HG03521 (cell line): ENCODE results near the gene LMO7.
"Not testable (repeated sequence)": the region's sequence is repeated elsewhere in the genome, so short reads cannot be mapped to it uniquely, and the experiment has no call there.

Source experiments
- ATAC-seq: cut with Tn5 transposase; IDR thresholded peaks from one replicate; pipeline ENCODE4 v1.9.1; 2021; ENCODE audit warnings: mild to moderate bottlenecking, moderate library complexity; ENCODE audit not compliant: unreplicated experiment

The LMO7 gene

DNA sequence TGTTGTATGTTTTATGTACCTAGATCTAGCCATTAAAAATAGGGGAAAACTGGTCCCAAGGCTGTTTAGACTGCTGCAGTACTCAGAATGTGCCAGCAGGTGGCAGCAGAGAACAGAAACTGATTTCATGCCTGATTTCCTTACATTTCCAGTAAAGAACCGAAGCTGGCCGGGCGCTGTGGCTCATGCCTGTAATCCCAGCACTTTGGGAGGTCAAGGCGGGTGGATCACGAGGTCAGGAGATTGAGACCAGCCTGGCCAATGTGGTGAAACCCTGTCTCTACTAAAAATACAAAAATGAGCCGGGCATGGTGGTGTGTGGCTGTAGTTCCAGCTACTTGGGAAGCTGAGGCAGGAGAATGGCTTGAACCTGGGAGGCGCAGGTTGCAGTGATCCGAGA, 59.8 kb downstream of the LMO7 start:
- peak; percentile 69 for ATAC-seq

DNA sequence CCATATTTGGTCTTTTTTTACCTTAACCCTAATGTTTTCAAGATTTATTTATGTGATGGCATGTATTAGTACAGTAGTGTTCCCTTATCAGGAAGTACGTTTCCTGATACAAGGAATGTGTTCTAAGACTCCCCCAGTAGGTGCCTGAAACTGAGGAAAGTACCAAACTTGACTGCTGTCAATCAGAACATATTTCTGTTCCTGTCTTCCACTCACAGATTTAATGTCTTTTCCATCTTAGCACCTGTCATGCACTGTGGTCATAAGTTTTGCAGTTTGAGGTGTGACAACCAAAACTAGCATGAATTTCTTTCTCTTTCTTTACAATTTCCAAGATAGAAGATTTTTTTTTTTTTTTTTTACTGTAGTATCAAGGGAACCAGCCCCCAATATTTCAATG, 62.9 kb downstream of the LMO7 start:
- no peak for ATAC-seq

DNA sequence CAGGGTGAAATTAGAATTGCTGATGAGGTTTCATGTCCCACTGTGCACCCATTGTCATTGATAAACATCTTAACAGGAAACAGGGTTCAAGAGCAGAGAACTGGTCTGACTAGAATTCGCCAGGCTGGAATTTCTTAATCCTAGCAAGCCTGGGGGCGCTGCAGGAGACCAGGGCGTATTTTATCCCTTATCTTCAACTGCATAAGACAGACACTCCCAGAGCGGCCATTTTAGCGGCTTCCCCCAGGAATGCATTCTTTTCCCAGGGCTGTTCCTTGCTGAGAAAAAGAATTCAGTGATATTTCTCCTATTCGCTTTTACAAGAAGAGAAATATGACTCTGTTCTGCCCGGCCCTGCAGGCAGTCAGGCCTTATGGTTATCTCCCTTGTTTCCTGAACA, 63.6 kb downstream of the LMO7 start:
- ATAC-seq, result not testable (repeated sequence)

DNA sequence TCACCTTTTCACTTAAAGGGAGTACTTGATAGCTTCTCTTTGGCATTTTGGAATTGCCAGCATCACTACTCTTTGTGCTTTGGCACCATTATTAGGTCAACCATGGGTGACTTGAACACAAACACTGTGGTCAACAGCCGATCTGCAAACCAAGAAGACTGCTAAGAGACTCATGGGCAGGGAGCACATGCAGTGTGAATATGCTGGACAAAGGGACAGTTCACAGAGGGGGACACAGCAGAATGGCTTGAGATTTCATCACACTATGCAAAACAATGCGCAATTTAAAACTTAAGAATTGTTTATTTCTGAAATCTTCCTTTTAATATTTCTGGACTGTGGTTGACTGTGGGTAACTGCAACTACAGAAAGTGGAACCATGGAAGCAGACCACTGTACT, 64.4 kb downstream of the LMO7 start:
- no peak for ATAC-seq

DNA sequence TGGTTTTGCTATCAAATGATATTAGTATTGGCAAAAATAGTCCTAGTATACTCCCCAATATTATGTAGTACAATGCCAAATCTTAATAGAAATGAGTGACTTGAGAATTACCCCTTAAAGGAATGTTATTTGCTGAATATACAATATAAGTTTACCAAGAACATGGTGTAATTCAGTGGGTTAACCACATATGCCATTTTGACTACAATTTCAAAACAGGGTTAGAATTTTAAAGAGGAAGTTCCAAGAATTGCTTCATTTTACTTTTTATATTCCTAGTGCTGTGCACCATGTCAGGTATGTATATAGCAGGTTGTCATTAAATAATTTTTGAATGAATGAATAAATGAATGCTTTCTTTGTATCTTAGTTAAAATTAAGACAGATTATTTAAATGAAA, 66.3 kb downstream of the LMO7 start:
- ATAC-seq, result no peak

DNA sequence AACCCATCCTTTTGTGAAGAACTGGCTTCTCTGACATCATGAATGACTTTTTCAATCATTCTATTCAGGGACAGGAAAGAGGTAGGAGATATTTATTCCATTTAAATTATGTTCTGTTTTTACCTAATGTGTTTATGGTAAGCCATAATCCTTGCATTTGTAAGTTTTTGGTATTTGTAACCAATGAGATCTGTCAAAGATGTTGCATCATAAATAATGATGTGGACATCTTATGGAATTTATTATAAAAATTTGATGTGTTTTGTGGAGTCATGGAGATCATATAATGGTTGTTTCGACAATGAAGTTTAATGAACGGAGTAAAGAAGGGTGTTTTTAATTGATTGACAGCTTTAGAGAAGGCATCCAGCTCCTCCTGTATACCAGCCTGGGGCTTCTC, 67.6 kb downstream of the LMO7 start:
- ATAC-seq, result no peak

DNA sequence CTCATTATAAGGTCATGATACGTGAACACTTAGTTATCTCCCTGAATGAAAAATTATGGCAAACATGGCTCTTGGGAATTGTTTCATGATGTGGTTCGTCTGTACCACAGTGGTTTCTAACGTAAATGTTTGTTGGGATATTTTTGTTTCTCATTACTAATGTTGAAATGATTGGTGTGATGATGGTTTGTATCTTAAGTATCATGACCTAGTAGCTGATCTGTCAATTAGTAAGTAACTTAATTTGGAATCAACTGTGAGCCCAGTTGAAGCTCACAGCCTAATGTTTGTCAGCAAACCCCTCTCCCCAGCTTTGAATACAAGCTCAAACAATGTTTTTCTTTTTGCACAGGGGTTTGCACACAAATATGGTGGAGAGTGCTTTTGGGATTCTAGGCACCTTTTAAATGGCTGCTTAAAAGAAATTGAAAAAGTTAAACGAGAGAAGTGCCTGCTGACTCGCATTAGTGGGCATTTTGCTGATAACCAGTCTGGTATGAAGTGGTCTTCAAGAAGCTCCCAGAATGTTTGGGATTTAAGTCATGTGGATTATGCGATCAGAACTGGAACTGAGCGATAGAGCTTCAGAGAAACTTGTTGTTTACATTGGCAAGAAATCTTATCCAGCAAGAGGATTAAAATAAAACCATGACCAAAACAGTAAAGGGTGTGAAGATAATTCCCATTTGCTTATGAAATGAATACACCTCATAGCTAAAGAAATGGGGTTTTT, 68.2 kb downstream of the LMO7 start:
- ATAC-seq, result no peak

DNA sequence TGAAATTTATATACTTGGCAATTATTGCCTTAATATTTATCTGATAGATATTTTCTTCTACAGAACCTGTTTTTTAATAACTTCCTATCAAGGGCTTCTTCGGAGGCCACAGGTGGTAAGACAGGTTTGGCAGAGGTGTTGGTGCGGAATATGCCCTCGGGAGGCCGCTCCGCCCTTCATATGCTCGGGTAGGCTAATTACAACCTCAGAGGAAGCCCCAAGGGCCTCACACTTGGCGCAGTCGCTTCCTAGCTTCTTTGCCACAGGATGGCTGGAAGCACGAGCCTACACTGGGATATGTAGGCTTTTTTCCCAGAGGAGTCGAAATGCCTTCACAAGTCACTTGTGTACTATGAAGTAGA, 68.8 kb downstream of the LMO7 start:
- no peak for ATAC-seq

DNA sequence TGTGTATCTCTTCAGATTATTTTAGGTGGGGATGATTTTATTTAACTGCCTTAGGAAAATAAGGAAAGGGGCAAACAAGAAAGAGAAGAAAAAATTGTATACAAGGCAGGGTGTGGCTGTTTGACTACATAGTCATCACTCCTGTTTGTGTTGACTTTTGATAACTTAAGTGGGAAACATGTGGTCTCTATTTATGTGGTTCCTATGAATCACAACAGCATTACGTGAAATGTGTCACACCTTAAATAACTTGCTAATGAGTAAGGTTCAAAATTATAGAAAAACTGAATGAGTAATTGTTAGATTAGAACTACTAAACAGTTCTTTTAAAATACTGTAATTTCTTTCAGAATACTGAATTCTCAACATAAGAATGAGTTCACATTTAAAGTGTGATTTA, 69.3 kb downstream of the LMO7 start:
- no peak for ATAC-seq

DNA sequence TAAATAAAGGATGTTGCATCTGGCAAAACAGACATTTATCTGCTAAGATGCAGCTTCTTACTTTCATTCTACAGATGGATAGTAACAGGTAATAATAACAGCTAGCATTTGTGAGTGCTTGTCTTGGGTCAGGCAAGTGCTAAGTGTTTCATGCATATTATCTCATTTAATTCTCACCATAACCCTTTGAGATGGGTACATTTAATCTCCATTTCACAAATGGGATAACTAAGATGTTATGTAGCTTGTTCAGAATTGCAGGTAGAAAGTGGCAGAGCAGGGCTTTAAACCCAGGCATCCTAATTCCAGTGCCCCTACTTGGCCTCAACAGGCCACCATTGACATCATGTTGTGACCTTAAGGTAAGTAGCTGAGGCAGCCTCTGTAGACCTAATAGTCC, 69.8 kb downstream of the LMO7 start:
- no peak for ATAC-seq

DNA sequence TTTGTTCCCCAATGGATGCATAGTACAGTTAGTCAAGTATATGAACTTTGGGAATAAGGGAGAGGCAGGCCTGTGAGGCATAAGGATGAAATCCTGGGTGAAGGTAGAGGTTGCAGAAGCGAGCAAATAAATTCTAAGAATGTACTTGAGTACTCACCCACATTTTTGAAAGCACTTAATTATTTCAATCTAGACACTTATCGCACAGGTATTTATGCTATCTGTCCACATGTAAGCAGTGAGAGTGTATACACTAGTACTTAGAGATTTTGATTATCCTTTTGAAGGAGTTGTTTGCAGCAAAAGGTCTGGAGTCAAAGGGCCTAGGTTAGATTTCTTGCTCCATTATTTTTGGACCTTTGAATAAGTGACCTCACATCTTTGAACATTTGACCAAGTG, 77.7 kb downstream of the LMO7 start:
- no peak for ATAC-seq

DNA sequence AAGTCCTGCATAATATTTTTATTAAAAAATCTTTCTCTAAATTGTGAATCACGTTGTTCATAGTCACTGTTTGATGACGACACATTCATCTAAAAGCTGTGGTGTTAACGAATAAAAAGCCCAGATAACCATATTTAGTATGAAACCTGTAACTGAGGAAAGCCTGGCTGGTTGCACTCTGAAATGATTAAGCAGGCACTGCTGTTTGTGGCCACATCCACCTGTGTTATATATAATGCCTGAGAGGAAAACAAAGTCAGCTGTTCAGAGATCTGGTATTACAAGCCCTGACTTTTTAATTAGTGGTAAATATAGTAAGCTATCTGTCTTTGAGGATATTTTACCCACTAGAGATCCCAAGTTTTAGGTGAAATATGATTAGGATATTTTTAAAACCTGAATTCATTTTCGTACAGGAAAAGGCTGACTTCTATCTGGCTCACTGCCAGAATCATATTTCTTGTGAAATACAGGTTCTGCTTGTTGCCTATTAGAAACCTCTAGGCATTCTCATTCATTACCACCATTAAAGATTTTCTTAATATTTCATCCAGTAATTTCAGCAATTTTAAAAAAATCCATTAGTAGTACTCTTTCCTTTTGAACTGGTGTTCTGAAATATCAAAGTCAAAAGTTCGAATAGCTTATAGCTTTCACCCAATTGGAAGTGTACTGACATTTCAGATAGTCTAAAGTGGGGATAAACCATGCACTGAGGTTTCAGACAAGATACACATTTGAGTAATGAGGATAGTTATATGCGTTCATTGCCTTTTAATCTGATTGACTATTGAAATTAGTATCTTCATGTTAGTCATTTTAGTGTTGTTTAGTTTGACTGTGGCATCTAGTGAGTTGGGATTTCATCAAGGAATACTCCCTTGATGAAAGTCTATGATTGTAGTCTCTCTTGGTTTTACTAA, 79.7 kb downstream of the LMO7 start:
- peak; percentile 92 for ATAC-seq

DNA sequence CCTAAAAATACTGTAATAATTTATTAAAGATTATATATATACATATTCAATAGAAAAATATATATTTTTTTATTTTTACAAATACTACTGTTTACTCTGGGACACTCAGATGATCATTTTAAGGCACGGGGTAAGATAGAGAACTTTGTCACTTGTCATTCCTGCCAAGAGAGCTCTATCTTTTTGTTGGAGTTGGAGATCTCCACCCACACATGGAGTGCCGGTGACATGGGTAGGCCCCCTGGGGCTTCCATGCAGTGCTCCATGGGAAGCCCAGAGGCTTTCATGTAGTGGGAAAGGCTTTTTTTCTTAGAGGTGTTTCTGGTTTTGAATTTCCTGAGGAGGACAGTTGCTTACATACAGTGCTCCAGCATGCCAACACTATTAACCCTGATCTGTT, 81.4 kb downstream of the LMO7 start:
- no peak for ATAC-seq

DNA sequence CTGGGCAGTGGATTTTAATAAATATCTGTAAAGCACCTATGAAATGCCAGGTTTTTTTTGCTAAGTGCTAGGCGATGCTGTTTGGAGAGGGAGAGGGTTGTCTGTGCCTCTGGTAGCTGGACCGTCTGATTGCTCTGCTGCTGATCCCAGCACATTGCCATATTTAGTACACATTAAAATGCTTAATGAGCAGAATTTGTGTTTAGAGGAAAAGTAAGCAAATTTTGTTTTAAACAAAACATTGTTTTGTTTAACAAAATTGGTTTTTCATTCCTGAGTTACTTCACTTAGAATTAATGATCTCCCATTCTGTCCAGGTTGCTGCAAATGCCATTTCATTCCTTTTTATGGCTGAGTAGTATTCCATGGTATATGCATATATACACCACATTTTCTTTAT, 85.2 kb downstream of the LMO7 start:
- ATAC-seq, result no peak

DNA sequence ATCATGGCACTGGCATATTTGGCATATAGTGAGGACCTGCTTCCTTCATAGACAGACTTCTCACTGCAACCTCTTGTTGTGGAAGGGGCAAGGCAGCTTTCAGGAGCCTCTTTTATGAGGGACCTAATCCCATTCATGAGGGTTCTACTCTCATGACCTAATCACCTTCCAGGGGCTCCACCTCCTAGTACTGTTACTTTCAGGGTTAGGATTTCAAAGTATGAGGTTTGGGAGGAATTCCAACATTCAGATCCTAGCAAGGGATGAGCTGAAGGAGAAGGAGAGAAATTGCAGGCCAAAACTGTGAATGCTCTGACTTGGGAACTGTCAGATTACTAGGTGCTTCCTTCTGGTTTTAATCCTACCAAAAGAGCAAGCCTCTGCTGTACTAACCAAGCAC, 87.8 kb downstream of the LMO7 start:
- no peak for ATAC-seq

DNA sequence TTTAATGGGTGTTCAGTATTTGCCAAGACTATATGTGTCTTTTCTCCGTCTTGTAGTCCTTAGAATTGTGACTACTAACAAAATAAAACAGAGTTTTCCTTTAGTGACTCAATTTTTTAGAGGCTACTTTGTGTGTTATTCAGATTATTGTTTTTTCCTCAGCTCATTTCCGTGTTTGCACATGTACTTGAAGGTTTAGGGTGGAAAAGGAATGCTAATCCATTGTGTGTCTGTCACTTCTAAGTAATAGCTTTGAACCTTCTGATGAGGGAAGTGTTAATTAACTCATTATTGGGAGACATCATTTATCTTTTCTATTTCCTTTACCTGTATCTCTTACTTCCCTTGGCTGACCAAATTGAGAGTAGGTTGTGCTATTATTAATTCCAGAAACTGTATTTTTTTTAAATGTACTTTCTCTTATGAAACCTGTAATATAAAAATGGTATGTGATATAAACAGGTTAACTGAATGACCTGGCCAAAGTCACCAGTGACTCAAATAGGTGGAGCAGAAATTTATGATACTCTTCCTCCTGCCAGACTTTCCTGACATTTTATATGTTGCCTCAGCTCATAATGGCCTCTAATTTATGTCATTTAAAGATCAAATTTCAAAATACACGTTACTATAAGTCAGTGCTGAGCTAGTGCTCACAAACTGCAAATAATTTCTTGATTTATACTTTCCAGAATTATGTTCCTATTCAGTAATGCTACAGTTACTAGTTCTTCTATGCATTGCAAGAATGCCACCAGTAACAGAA, 88.8 kb downstream of the LMO7 start:
- no peak for ATAC-seq

DNA sequence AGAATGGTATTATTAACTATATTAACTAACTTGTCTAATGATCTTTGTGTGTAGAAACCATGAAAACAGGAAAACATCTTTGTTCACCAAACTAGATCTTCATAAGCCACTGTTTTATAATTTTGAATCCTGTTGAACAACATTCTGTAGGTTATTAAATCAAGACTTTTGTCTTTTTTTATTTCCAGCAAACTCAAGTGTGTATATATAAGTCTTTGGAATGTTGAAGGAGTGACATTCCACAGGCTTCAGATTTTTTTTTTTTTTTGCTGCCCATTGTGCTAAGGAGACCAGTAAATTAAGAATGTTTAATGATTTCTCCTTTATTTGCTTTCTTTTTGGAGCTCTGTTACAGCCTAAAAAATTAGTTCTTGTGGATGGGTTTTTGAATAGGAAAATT, 89.6 kb downstream of the LMO7 start:
- ATAC-seq, result no peak

DNA sequence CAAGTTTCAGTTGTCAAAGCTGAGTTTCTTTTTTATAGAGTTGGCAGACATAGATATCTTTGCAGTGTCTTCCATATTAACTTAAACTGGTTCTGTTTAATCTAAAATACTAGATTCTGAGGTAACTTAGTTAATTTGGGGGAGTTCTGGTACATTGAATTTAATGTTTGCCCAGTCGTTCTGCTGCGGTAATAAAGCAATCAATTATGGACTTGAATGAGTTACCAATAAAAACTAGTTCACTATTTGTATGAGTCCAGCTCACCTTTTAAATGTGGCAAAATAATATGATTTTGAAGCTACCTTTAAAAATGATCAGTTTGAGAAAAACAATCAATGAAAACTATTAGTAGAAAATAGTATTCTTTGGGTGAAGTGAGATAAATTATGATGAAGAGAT, 90.2 kb downstream of the LMO7 start:
- no peak for ATAC-seq

DNA sequence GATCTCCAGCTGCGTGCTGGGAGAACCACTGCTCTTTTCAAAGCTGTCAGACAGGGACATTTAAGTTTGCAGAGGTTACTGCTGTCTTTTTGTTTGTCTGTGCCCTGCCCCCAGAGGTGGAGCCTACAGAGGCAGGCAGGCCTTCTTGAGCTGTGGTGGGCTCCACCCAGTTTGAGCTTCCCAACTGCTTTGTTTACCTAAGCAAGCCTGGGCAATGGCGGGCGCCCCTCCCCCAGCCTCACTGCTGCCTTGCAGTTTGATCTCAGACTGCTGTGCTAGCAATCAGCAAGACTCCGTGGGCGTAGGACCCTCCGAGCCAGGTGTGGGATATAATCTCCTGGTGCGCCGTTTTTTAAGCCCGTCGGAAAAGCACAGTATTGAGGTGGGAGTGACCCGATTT, 97.0 kb downstream of the LMO7 start:
- not testable (repeated sequence) for ATAC-seq

DNA sequence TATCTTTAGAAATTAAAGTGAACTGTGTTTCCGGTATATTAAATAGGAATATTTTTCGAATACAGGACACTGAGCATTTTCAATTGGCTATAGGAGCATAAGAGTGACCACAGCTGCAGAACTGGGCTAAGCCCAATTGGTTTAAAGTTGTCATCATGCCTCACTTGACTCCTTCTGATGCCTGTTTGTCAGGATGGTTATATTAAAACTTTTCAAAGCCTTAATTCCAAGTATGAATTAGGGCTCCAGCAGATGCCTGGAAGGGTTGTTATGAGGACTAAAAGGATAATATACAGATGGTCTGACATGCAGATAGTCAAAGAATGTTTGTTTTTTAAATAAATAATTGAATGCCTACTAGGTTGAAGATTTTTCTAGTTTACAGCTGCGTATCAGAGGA, 100.0 kb downstream of the LMO7 start:
- ATAC-seq, result no peak

DNA sequence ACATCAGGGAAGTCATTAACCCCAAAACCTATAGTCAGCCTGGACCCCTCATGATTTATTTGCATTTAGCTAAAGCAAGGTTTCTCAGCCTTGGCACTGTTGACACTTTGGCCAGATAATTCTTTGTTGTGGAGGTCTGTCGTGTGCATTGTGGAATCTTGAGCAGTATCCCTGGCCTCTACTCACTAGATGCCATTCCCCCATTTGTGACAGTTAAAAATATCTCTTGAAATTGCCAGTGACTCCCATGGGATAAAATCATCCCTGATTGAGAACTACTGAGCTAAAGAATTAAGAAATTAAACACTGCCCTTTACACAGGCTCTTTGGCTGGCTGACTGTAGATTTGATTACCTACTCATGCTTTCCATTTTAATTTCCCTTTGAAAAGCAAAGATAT, 102.7 kb downstream of the LMO7 start:
- no peak for ATAC-seq
